Astrocyte of the spinal cord (primary cell): ENCODE measurements around the gene VAV2.

Experiments used
- DNase-seq: peaks from one replicate; pipeline ENCODE4 v3.0.0; 2011; ENCODE audit warnings: low read depth, low spot score
- H3K4me3 ChIP-seq: 2 replicates; pipeline ENCODE4 v1.5.1; 2011; ENCODE audit warnings: low read depth, mild to moderate bottlenecking, low read length, moderate library complexity
- in situ Hi-C: cut with HindIII; loops from 2 replicates; pipeline ENCODE4 v1.10.0; 2017; ENCODE audit warnings: low sequenced_read_pairs
- TF ChIP-seq, protein P1 (sequence below): IDR thresholded peaks from 2 replicates; pipeline ENCODE4 v1.5.1; 2012; ENCODE audit warnings: low read depth, mild to moderate bottlenecking, low read length, inconsistent platforms

The VAV2 gene

DNA sequence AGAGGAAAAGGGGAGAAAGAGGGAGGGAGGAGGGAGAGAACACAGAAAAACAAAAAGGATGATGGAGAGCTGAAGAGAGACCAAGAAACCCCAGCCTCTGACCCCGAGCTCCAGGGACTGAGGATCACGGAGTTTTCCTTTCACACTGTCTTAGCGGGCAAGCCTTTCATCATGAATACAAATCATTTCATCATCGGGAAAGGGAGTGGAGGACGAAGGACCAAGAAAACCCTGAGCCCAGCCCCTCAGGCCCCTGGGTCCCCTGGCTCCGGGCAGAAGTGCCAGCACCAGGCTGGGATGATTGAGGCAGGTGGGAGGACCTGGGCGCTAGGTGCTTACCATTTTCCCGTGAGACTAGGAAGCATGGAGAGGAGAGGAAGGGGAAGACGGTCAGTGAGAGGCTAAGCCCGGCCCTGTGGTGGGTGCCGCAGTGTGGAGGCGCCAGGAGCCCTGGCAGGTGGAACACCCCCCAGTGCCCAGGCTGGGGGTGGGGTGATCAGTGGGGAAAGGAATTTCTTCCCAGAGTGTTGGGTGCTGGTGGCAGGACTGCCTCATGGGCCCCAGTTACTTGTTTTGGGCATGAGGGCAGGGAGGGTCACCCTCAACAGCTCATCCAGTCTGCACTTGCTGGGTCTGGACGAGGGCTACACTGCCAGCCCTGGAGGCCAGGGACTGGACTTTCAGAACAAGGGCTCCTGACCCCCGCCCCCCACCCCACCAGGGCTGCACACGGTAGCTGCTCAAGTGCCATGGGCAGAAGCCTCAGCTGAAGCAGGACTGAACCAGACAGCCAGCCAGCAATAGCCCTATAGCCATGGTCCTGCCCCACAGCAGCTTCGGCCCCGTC is 205.0 kb downstream of the VAV2 start:
- TF ChIP-seq, protein P1, sequence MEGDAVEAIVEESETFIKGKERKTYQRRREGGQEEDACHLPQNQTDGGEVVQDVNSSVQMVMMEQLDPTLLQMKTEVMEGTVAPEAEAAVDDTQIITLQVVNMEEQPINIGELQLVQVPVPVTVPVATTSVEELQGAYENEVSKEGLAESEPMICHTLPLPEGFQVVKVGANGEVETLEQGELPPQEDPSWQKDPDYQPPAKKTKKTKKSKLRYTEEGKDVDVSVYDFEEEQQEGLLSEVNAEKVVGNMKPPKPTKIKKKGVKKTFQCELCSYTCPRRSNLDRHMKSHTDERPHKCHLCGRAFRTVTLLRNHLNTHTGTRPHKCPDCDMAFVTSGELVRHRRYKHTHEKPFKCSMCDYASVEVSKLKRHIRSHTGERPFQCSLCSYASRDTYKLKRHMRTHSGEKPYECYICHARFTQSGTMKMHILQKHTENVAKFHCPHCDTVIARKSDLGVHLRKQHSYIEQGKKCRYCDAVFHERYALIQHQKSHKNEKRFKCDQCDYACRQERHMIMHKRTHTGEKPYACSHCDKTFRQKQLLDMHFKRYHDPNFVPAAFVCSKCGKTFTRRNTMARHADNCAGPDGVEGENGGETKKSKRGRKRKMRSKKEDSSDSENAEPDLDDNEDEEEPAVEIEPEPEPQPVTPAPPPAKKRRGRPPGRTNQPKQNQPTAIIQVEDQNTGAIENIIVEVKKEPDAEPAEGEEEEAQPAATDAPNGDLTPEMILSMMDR, result no peak
- DNase-seq, result no peak
- H3K4me3 ChIP-seq, result no peak overlapping the region
- in situ Hi-C loops, result loop anchor here (25.0 kb wide), 1 partner anchor 225 kb away; no protein-coding TSS in a partner anchor

DNA sequence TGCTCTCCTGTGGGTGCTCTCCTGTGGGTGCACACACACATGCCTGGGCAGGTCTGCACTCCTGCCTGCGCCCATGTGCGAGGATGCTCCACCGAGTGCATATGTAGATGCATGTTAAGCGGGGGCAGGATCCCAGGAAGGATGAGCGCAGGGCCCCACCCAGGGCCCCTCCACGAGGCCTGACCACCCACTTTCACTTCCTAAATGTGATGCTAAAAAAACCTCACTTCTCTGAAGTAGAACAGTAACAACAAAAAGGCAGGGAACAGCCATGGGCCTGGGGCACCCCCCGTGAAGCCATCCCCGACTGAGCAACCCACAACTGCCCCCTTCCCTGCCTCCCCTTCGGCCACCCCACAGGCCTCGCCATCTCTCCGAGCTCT is 205.8 kb downstream of the VAV2 start:
- in situ Hi-C loops, result loop anchor here (25.0 kb wide), 1 partner anchor 226 kb away; no protein-coding TSS in a partner anchor
- H3K4me3 ChIP-seq, result no peak overlapping the region
- TF ChIP-seq, protein P1, result no peak
- no peak for DNase-seq

DNA sequence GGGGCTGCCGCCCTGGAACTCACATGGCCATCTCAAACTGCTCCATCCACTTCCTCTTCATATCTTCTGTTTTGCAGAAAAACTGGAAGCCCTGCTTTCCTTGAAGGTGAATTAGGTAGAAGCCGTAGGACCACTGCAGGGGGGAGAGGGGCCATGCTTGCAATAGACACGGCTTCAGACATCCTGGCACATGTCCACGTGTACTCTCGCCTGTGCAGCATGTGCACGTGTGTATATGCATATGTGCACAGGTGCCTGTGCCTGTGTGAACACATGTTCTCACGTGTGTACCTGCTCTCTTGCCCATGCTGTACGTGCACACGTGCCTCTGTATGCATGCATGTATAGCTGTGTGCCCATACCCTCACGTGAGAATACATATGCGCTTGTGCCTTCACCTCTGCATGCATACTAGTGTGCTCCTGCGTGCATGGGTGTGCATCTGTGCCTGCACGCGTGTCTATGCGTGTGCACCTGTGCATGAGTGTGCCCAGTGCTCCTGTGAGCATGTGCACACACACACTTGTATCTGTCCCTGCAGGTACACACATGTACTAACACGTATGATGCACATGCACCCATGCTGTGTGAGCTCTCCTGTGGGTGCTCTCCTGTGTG is 206.3 kb downstream of the VAV2 start:
- TF ChIP-seq, protein P1, result no peak
- in situ Hi-C loops, result loop anchor here (25.0 kb wide), 1 partner anchor 226 kb away; no protein-coding TSS in a partner anchor
- no peak for DNase-seq
- H3K4me3 ChIP-seq, result no peak overlapping the region

DNA sequence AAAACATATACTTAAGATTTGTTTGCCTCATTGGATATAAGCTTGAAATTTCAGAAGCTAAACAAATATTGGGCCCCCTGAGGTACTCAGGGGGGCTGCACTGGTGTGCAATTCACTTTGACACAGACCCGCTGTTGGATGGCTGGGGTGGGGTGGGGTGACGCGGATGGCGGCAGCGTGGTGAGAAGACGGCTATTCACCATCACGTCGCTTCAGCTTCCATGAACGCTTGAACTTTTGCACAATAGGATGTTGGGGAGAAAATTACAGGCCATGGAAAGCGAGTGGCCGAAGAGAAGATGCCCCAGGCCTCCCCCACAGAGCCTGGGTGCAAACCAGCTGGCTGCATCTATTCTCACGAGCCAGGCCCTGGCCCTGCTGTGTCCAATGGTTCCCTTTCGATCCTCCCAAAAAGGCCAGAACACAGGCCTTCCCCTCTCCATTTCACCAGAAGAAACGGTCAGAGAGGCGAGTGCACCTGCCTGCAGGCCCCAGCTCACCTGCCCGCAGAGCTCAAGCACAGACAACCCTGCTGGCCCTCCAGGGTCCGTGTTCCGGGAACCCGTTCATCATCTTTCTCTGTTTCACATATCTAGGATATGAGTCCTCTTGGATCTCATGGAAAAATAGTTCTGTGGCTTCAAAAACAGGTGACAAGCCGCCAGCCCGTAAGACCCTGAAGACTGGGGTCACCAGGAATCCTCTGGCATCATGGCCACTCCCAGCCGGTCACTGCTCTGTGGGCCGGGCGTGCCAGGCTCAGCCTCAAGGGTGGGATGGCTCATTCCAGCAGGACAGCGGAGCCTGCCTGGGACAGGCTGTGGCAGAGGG is 207.2 kb downstream of the VAV2 start:
- H3K4me3 ChIP-seq, result no peak overlapping the region
- DNase-seq, result no peak
- TF ChIP-seq, protein P1, result no peak
- in situ Hi-C loops, result loop anchor here (25.0 kb wide), 1 partner anchor 227 kb away; no protein-coding TSS in a partner anchor

DNA sequence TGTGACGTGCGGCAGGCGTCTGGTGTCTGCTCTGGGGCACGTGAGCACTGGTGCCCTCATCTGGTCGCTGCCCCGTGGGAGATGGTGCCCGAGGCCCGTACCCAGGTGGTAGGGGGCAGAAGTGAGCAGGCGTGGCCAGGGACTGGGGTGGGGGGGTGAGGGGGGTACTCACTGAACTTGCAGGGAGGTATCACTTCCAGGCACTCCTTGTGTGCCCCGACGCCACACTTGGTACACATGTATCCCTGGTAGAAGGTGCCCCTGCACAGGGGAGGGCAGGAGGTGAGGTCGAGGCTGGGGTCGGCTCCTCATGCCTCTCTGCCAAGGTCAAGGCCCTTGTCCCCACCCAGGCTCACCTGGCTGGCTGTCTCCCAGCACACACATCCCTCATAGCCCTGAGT is 208.8 kb downstream of the VAV2 start:
- TF ChIP-seq, protein P1, result no peak
- in situ Hi-C loops, result loop anchor here (25.0 kb wide), 1 partner anchor 229 kb away; no protein-coding TSS in a partner anchor
- H3K4me3 ChIP-seq, result no peak overlapping the region
- no peak for DNase-seq
